ENCODE data around the gene CNIH2. TPM values are rescaled to one million over a fixed set of nuclear protein-coding genes. Genes with fewer than 3 reads are reported as not detected.

The CNIH2 gene
- total and polyA plus RNA-seq, 9 of the 15 experiments (the other 6 are each of a cell fraction or from before 2014, with no cell fraction given), result 0.26 to 0.89 (median 0.40) TPM; not detected in 4

- TF ChIP-seq, protein P1, sequence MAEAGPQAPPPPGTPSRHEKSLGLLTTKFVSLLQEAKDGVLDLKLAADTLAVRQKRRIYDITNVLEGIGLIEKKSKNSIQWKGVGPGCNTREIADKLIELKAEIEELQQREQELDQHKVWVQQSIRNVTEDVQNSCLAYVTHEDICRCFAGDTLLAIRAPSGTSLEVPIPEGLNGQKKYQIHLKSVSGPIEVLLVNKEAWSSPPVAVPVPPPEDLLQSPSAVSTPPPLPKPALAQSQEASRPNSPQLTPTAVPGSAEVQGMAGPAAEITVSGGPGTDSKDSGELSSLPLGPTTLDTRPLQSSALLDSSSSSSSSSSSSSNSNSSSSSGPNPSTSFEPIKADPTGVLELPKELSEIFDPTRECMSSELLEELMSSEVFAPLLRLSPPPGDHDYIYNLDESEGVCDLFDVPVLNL (CRISPR knock-in tag; IDR thresholded peaks at IDR 0.05; ENCODE audit: low read depth), result peak; percentile 77; the same call in 1 of the 2 replicates
- TF ChIP-seq SMARCE1 (IDR thresholded peaks at IDR 0.05) (peak; percentile 76), SAFB (IDR thresholded peaks at IDR 0.05; ENCODE audit: borderline replicate concordance, low read depth, low read length) (peak; percentile 27; the same call in 1 of the 2 replicates), TRIM25 (IDR thresholded peaks at IDR 0.05; ENCODE audit: borderline replicate concordance) (no peak), ZC3H11A (IDR thresholded peaks at IDR 0.05; ENCODE audit: low read depth, low read length) (no peak), NCOA2 (IDR thresholded peaks at IDR 0.05; ENCODE audit: partially characterized antibody in 2 of 2) (no peak), ZBTB17 (CRISPR knock-in tag; IDR thresholded peaks at IDR 0.05) (0 out of 2 replicates have a peak, but pooled peaks have one; percentile 23), ZNF511 (CRISPR knock-in tag; IDR thresholded peaks at IDR 0.05) (peak; percentile 99), RB1 (IDR thresholded peaks at IDR 0.05; ENCODE audit: low read depth) (peak; percentile 74; the same call in 1 of the 2 replicates), ZNF830 (CRISPR knock-in tag; IDR thresholded peaks at IDR 0.05) (no peak), PBX2 (CRISPR knock-in tag; IDR thresholded peaks at IDR 0.05; ENCODE audit: low read depth) (no peak), PBX2 (tag; conservative IDR thresholded peaks at IDR 0.05; ENCODE audit: low read depth) (no peak), PTBP1 (IDR thresholded peaks at IDR 0.05; ENCODE audit: low read depth, low read length) (no peak), EGR1 (conservative IDR thresholded peaks at IDR 0.05) (peak; percentile 63), CBFB (CRISPR knock-in tag; IDR thresholded peaks at IDR 0.05) (peak; percentile 7; the same call in 1 of the 2 replicates)
- TF ChIP-seq, protein P2, sequence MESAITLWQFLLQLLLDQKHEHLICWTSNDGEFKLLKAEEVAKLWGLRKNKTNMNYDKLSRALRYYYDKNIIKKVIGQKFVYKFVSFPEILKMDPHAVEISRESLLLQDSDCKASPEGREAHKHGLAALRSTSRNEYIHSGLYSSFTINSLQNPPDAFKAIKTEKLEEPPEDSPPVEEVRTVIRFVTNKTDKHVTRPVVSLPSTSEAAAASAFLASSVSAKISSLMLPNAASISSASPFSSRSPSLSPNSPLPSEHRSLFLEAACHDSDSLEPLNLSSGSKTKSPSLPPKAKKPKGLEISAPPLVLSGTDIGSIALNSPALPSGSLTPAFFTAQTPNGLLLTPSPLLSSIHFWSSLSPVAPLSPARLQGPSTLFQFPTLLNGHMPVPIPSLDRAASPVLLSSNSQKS (CRISPR knock-in tag; IDR thresholded peaks at IDR 0.05), result no peak
- TF ChIP-seq, protein P3, sequence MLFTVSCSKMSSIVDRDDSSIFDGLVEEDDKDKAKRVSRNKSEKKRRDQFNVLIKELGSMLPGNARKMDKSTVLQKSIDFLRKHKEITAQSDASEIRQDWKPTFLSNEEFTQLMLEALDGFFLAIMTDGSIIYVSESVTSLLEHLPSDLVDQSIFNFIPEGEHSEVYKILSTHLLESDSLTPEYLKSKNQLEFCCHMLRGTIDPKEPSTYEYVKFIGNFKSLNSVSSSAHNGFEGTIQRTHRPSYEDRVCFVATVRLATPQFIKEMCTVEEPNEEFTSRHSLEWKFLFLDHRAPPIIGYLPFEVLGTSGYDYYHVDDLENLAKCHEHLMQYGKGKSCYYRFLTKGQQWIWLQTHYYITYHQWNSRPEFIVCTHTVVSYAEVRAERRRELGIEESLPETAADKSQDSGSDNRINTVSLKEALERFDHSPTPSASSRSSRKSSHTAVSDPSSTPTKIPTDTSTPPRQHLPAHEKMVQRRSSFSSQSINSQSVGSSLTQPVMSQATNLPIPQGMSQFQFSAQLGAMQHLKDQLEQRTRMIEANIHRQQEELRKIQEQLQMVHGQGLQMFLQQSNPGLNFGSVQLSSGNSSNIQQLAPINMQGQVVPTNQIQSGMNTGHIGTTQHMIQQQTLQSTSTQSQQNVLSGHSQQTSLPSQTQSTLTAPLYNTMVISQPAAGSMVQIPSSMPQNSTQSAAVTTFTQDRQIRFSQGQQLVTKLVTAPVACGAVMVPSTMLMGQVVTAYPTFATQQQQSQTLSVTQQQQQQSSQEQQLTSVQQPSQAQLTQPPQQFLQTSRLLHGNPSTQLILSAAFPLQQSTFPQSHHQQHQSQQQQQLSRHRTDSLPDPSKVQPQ (CRISPR knock-in tag; IDR thresholded peaks at IDR 0.05; ENCODE audit: borderline replicate concordance), result no peak
Measured at GRCh38 chr11:66289548-66290329, 11.8 kb downstream of the CNIH2 start (continued).

Data from K562 (cell line).